Cerebellar nuclear complex (tissue), 1 donor: ENCODE data around the gene SMTNL2.
"Not testable (repeated sequence)": the region's sequence is repeated elsewhere in the genome, so short reads cannot be mapped to it uniquely, and the experiment has no call there.

Source experiments
- DNase-seq, 2 experiments: peaks; one replicate each; lab custom pipeline; 2025; lab: John Stamatoyannopoulos, UW

The SMTNL2 gene

DNA sequence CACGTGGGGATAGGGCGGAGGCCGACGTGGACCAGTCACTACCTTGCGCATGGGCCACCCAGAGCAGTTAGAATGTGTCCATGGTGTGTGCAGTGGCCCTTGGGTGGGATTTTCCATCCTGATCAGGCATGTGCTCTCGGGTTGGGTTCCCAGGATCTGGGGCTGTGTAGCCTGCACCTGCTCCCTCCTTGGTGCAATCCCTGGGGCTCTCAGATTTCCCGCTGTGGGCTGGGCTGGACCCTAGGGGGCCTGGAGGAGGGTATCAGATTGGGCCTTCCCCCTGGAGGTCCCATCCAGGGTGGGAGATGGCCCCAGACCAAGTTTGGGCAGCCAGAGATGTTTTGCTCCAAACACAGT, 1.3 kb downstream of the SMTNL2 start:
- DNase-seq, result no peak

DNA sequence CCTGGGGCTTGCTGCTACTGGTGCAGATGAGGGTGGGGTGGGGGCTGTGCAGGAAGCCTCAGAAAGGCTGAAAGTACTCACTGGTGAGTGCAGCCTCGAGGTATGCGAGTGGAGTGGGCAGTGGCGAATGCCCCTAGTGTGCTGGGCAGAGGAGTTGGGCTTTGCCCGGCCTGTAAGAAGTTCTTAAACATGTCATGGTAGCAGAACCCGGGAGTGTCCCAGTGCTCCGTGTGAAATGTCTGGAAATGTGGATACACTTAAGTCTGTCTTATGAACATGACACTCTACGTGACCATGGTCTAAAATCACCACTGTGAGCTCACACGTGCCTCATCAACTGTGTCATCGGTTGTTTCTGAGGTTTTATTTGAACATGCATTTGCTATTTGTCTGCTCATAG, 1.7 kb downstream of the SMTNL2 start:
- DNase-seq, result no peak

DNA sequence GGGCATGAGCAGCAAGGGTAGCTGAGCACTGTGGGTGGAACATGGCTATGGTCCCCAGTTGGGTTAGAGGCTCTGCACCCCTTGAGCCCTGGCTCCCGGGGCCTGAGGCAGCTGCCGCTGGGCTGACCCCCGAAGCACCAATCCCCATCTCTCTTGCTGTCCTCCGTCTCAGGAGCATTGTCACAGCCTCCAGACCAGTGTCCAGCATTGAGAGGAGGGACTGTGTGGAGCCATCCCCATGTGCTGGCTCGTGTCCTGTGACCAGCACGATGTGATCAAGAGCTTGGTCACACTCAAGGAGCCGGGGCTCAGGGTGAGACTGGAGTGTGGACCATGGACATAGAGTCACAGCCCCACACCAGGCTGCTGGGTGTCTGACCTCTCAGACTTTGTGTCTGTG, 2.9 kb downstream of the SMTNL2 start:
- DNase-seq, result no peak

DNA sequence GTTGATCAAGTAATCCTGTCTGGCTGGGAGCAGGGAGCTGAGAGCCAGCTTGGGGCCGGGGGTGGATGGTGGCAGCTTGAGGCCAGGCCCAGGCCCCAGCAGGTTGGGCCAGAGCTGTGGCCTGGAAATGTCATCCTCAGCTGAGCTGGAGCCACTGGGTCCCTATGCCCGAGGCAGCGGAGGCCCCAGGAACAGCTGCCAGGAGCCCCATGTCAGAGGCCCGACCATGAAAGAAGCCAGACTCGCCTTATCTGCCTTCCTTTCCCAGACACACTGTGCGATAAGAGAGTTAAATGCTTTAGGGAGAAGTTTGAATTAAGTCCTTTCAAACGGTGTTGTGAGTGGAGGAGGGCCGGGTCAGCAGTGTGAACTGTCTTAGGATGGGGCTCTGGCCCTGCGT, 3.5 kb downstream of the SMTNL2 start:
- no peak for DNase-seq

DNA sequence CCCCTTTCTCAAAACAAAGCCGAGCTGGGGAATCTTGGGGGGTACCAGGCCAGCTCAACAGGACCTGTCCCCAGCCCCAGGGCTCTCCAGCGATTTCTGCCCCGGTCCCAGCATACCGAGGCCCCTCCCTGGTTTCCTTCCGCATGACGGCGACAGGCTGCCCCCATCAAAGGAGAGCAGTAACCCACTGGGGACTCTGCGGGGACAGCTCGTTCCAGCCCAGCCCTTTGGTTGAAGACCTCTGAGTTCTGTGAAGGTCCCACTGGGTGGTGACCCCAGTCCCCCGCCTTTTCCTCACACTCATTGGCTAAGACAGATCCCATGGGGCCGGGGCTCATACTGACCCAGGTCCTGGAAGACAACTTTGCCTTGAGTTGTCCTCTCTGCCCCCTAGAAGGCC, 4.1 kb downstream of the SMTNL2 start:
- DNase-seq, result no peak

DNA sequence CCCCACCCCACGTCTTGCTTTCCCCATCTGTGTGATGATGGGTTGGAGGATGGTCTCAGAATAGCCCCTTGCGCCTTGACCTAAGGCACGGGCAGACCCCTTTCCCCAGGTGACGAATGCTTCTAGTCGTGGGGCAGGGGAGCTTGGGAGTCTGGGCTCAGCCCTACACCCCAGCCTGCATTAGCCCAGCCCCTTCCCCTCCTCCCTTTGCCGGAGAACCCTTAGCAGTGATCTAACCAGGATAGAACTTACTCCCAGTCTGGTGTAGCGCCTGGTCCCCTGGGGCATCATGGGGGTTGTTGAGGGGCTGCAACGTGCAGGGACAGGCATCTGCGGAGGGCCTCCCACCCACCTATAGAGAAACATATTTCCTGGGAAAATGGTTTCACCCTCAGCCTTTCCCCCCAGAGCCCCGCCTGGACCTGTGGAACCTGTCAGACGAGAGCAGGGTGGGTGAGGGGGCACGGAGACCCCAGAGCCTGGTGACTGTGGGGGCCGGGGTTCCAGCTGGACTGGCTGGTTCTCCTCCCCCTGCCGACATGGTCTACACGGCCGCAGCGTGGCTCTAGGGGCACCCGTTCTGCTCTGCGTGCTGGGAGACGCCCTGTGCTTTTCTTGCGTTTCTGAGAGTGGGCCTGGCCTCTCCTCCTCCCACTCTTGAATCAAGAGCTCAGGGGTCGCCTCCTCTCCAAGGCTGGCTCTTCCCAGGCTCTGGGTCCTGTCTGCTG, 4.7 kb downstream of the SMTNL2 start:
- no peak for DNase-seq

DNA sequence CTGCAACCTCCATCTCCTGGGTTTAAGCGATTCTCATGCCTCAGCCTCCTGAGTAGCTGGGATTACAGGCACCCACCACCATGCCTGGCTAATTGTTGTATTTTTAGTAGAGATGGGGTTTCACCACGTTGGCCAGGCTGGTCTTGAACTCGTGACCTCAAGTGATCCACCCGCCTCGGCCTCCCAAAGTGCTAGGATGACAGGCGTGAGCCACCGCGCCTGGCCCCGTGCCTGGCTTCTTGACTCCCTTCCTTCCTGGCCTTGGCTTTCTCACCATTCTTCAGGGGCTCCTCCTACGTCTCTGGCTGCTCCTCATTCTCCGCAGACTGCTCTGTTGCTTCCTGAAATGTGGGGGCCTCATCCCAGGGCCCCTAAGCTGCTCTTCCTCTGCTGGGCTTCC, 5.7 kb downstream of the SMTNL2 start:
- not testable (repeated sequence) for DNase-seq

DNA sequence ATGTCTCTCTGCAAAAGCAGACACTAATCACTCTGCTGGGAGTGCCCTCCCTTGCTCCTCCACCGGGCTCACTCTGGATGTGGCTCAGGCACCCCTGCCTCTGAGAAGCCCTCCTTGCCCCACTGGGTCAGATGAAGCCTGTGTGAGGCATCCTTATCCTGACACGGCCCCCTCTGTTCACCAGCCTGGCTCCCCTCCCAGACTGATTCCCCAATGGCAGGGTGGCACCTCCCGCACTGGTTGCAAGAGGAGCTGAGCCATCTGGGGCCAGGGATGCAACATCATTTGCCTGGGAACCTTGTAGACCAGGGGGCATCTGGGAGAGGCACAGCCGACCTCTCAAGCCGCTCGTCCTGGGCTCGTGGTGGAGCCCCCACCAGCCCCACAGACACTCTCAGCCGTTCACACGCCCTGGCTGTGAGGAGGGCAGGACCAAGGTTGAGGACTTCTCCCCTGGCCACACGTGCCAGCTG, 6.7 kb downstream of the SMTNL2 start:
- DNase-seq, result no peak

DNA sequence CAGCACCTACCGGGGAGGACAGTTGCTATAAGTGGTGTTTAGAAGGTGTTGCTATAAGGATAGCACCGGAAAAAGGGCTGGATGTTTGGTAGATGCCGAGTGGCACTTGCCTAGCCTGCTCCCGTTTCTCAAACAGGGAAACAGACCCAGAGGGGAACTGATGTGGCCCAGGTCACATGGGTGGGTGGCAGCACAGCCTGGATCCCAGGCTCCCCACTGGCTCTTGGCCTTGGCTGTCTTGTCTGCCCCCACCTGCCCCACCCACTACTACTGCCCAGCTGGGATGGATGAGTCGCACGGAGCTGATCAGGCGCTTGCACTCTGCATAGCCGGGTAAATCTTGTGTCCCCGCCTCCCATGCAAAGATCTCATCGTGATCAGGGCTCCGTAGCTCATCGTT, 7.2 kb downstream of the SMTNL2 start:
- no peak for DNase-seq

DNA sequence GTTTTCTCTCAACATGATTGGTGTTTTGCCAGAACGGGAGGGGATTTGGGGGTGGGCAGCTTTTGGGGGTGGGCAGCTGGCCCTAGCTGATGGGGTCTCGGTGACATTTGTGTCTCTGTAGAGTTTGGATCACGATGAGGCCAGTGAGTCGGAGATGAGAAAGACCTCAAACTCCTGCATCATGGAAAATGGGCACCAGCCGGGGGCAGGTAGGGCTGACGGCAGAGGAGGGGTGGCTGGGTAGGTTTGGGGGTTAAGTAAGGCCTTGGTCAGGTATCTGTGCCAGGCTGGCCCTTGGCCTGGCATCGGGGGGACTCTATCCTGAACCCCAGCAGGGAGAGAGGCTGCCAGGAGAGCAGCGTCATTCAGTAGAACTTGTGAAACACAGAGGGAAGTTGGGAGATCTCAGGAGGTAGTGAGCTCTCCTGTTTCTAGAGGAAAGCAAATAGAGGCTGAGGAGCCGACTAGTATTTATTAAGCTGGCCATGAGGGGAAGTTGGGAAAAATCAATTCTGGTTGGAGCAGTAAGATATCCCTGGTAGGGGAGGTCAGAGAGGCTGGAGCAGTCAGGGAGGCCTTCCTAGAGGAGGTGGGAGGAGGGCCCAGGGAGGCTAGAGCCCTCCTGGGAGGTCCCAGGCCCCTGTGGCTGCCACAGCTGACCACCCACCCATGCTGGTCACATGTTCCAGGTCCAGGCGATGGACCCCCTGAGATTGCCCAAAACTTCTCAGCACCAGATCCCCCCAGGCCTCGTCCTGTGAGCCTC, 8.1 kb downstream of the SMTNL2 start:
- no peak for DNase-seq

DNA sequence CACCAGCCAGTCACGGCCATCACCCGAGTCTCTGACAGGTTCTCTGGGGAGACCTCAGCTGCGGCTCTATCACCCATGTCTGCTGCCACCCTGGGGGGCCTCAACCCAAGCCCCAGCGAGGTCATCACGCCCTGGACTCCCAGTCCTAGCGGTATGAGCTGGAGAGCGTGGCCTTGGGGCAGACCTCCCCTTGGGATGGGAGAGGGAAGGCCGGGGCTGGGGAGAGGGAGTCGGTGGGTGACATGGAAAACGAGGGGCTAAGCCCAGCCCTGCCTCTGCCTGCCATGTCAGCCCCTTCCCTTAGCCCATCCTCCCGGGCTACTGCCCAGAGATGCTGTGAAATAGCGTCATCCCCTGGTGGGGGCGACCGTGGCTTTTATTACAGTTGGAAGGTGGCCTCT, 8.7 kb downstream of the SMTNL2 start:
- no peak for DNase-seq

DNA sequence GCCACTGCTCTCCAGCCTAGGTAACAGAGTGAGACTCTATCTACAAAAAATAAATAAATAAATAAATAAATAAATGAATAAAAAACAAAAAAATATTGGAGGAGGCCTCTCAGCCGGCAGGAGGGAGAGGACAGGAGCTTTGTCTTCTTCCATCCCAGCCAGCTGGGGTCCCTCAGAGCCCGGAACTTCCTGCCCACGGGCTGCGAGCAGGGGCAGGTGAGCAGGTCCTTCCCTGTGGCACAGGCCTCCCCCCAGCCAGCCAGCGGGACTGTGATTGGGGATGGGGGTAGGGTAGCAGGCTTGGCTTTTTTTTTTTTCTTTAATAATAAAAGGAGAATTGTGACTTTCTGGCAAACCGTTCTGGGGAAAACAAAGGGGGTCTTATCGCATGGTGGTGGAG, 10.1 kb downstream of the SMTNL2 start:
- DNase-seq, result no peak

DNA sequence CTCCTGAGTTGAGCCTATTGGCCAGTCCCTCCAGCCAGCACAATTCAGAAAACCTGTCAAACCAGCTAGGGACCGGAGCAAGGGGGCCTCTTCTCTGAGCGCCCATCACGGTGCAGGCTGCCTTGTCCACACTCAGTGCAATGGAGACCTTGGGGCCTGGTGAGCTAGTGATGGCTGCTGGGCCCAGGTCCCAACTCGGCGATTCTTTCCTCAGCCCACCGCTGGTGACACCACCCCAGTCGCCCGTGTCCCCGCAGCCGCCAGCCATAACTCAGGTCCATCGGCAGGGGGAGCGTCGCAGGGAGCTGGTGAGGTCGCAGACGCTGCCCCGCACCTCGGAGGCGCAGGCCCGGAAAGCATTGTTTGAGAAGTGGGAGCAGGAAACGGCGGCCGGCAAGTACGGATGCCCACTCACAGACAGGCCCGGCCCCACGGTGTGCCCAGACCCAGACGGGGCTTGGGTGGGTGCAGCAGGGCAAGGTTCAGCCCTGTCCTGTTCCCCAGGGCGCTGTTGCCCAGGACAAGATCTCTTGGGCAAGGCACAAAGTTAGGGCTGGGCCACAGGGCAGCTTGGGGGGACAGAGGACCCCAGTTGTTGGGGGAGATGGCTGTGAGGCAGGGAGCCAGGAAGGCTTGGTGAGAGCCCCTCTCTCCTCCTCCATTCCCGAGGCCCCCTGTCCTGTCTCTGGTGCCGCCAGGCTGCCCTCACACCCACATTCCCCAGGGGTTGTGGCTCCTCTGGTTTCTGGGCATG, 10.8 kb downstream of the SMTNL2 start:
- no peak for DNase-seq

DNA sequence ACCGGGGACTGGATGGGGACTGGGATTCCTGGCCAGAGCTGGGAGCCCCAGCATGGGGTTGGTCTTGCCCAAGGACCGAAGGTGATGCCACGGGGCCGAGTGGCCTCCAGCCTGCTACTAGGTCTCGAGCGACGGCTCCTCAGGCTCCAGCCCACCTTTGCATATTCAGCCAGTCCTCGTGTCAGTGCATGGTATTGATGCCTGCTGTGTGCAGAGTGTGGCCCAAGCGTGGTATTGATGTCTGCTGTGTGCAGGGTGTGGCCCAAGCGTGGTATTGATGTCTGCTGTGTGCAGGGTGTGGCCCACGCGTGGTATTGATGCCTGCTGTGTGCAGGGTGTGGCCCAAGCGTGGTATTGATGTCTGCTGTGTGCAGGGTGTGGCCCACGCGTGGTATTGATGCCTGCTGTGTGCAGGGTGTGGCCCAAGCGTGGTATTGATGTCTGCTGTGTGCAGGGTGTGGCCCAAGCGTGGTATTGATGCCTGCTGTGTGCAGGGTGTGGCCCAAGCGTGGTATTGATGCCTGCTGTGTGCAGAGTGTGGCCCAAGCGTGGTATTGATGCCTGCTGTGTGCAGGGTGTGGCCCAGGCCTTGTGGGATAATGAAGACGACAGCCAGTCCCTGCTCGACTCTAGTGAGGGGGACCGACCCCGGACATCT, 11.5 kb downstream of the SMTNL2 start:
- not testable (repeated sequence) for DNase-seq

DNA sequence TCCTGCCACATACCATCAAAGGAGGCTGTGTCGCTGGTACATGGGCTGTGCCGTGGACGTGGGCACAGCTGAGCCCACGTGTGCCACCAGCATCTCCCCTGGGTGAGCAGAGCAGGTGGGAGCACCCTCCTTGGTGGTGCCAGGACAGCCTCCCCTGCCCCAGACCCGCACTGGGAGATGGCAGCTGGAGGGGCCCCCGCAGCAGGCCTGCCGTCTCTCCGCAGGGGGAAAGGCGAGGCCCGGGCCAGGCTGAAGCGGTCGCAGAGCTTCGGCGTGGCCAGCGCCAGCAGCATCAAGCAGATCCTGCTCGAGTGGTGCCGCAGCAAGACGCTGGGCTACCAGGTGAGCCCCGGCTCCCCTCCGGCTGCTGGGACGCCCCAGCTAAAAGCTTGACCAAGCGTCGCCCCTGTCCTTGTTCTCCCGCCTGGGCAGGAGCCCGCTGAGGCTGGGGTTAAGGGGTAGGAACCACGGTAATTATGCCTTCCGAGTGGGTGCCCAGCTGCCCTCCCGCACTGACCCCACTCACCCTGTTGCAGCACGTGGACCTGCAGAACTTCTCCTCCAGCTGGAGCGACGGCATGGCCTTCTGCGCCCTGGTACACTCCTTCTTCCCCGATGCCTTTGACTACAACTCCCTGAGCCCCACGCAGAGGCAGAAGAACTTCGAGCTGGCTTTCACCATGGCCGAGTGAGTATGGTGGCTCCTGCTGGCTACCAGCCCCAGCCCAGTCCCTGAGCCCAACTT, 12.5 kb downstream of the SMTNL2 start:
- DNase-seq, result no peak

DNA sequence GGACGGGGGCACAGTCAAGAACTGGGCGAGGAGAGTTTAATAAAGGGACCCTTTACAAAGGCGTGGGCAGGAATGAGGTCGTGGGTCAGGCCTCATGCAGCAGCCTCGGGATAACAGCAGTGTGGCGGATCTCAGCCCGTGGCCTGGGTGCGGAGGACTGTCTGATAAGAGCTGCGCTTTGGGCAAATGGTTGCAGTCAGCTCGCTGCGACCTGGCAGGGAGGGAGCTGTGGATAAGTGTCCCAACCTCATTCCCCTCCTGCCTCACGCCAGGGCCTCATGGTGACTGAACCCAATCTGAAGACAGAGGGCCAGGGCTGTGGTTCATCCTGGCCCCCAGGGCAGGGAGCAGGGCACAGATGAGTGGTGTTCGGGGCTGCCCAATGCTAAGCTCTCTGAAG, 13.6 kb downstream of the SMTNL2 start:
- no peak for DNase-seq

DNA sequence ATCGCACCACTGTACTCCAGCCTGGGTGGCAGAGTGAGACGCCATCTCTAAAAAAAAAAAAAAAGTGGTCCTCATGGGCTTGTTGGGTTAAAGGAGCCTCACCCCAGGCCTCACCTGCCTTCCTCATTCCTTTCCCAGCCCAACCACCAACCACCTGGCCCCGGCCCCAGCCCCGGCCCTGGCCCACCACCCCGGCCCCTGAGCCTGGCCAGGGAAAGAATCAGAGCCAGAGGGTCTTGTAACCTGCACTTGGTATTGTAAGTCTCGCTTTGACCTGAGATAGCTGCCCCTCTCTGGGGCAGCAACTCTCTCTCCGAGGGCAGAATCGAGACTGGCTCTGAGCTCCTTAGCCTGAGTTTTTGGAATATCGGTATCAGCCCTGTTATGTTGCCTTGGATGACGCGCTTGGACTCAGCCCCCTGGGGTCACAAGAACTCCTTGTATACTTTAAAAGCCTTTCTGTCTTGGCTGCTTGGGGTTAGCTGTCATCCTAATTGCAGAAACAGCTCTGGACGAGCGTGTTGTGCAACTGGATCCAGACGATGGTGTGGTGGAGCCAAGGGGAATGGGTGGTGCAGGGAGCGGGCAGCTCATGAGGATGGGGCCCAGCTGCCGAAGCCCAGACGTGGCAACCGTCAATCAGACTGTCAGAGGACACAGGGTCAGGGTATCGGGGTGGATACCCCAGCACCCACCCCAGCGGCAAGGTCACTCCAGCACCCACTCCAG, 14.6 kb downstream of the SMTNL2 start:
- DNase-seq, result no peak

DNA sequence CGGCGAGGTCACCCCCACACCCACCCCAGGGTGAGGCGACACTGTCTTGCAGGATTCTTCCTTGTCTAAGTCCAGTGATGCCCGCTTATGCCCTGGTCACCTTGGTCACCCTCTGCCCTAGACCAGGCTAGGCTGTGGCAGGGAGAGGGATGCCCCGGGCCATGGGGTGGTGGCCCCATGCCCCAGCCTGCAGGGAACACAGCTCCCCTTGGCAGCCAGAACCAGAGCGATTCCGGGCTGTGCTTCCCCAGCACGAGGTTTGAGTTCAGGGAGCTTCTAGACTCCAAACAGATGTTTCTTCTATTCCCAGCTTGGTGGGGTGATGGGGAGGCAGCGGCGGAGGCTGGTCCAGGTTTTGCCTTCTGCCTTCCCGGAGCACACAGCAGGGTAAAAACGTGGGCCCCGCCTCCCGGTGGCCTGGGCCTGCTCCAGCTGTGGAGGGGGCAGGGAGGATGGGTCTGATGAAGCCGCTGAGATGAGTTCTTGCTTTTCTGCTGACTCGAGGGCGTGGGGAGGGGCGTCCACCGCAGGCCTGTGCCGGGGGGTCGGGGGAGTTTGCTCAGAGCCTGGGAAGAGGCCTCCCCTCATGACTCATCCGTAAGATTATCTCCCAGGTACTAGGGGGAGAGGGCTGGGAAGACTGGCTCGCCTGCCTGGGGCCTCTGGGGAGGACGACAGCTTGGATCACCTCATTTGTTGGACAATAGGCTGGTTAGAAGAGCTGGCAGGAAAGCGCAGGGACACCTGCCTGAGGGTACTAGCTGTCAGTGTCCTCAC, 15.4 kb downstream of the SMTNL2 start:
- peak in 1 of 2 experiments; percentile 24 for DNase-seq

DNA sequence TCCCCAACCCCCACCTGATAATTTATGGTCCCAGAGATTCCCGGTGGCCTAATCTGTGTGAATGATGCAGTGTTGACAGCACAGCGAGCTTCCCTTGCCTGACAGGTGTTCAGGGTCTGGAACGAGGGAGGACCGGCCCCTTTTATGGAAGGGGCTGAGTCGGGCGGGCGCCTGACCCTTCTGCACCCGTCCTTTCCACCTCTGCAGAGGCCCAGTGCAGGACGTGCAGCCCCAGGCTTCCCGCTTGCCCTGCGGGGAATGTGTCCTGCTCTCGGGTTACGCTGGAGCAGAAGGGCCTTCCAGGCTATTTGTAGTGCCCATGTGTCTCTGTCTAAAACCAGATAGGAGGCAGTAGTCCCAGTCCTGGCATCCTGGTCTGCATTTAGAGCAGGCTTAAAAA, 16.2 kb downstream of the SMTNL2 start:
- no peak for DNase-seq

DNA sequence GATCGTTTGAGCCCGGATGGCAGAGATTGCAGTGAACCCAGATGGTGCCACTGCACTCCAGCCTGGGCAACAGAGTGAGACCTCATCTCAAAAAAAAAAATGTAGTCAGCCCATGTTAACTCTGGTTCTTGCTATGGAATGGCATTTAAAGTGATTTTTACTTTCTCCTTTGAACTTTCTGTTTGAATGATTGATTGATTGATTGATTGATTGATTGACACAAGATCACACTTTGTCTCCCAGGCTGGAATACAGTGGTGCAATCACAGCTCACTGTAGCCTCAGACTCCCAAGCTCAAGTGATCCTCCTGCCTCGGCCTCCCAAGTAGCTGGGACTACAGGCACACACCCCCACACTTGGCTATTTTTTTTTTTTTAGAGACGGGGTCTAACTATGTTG, 17.0 kb downstream of the SMTNL2 start:
- no peak for DNase-seq
